Cardiac muscle cell (in vitro differentiated cells and primary cell): ENCODE measurements around the gene HYKK. TPM values are rescaled to one million over a fixed set of nuclear protein-coding genes. Genes with fewer than 3 reads are reported as not detected.

ENCODE experiments used
- DNase-seq, 2 donors: peaks; one replicate each; pipeline versions ENCODE4 v3.0.0 to v3.0.0-alpha.2; 2010 to 2017; ENCODE audit warnings: low read depth in 1 of 2, low spot score in 1 of 2
- H3K27ac ChIP-seq: fragments of 200-600 bp; sonication (generic); 2 replicates; pipeline ENCODE4 v1.5.1; 2016
- H3K27me3 ChIP-seq: fragments of 200-600 bp; sonication (generic); 2 replicates; pipeline ENCODE4 v1.6.0; 2016; ENCODE audit warnings: control low read depth
- H3K36me3 ChIP-seq: fragments of 200-600 bp; sonication (generic); 2 replicates; pipeline ENCODE4 v1.5.1; 2016; ENCODE audit warnings: control low read depth
- H3K4me1 ChIP-seq: fragments of 200-600 bp; sonication (generic); 2 replicates; pipeline ENCODE4 v1.8.1; 2017; ENCODE audit warnings: low read depth, mild to moderate bottlenecking, mixed run types
- H3K4me3 ChIP-seq: fragments of 200-600 bp; sonication (generic); 2 replicates; pipeline ENCODE4 v1.5.1; 2016; ENCODE audit warnings: mild to moderate bottlenecking
- H3K9me3 ChIP-seq: fragments of 200-600 bp; sonication (generic); 2 replicates; pipeline ENCODE4 v1.5.1; 2017; ENCODE audit warnings: low read depth, mild to moderate bottlenecking, control low read depth
- polyA plus RNA-seq: library from polyadenylated mRNA; unstranded; fragments of >200 nt; fragmentation: Nextera tagmentation; extraction: Ambion mirVana; gene quantifications from 2 replicates; pipeline ENCODE4 v1.2.1, GENCODE V29; 2016
- total RNA-seq: library from RNA; depleted of rRNA; stranded (reverse); fragments of >200 nt; gene quantifications from 2 replicates; pipeline ENCODE4 v1.2.3, GENCODE V29; 2016
- TF ChIP-seq, protein P1 (sequence below): IDR thresholded peaks from 2 replicates; pipeline ENCODE4 v1.5.1; 2012; ENCODE audit warnings: low read depth, mild to moderate bottlenecking, low read length

The HYKK gene
- total and polyA plus RNA-seq, 2 experiments from 2014 or later: 6.4 to 9.2 TPM

DNA sequence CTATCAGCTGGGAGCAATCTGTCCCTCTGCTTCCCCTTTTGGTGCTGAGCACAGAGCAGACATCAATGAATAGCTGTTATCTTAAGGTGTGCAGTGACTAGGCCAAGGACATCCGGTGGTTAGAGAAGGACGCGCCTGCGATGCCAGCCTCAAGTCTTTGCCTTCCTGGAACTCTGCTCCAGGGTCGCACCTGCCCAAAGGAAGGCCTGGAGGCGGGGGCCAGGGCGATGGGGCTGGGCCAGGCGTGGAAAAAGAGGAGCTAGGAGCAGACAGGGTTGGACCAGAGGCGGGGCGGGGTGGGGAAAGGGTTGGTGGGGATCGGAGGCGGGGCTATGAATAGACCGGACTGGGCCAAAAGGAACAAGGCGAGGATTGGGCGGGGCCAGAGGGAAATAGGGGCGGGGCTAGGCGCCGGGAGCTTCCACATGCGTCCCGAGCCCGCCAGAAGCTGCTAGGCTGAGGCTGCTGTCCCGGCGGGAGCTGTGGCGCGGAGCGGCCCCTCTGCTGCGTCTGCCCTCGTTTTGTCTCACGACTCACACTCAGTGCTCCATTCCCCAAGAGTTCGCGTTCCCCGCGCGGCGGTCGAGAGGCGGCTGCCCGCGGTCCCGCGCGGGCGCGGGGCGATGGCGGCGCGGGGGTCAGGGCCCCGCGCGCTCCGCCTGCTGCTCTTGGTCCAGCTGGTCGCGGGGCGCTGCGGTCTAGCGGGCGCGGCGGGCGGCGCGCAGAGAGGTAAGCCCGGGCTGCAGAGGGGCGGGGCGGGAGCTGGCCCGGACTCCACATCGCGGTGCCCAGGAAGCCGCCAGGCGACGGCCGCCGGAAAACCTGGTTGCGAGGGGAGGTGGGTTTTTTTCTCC lies 57.9 kb downstream of the HYKK start, which contains the start of gene CHRNA5:
CHRNA5 (plus strand) TSS at position 424 of the 854 bp plus-strand sequence; CDS start at position 624, 200 bp downstream.
- Histone ChIP-seq H3K4me1 (no peaks in the 10 kb centered on the region), H3K27me3 (no peaks in the 10 kb centered on the region), H3K4me3 (peak within 1 kb of the TSS; percentile 54), H3K36me3 (no peaks in the 10 kb centered on the region), H3K9me3 (no peaks in the 10 kb centered on the region), H3K27ac (no peak within 1 kb of the TSS)
- TF ChIP-seq, protein P1, sequence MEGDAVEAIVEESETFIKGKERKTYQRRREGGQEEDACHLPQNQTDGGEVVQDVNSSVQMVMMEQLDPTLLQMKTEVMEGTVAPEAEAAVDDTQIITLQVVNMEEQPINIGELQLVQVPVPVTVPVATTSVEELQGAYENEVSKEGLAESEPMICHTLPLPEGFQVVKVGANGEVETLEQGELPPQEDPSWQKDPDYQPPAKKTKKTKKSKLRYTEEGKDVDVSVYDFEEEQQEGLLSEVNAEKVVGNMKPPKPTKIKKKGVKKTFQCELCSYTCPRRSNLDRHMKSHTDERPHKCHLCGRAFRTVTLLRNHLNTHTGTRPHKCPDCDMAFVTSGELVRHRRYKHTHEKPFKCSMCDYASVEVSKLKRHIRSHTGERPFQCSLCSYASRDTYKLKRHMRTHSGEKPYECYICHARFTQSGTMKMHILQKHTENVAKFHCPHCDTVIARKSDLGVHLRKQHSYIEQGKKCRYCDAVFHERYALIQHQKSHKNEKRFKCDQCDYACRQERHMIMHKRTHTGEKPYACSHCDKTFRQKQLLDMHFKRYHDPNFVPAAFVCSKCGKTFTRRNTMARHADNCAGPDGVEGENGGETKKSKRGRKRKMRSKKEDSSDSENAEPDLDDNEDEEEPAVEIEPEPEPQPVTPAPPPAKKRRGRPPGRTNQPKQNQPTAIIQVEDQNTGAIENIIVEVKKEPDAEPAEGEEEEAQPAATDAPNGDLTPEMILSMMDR: no peak
- peak; percentile 90 to 94 for DNase-seq

DNA sequence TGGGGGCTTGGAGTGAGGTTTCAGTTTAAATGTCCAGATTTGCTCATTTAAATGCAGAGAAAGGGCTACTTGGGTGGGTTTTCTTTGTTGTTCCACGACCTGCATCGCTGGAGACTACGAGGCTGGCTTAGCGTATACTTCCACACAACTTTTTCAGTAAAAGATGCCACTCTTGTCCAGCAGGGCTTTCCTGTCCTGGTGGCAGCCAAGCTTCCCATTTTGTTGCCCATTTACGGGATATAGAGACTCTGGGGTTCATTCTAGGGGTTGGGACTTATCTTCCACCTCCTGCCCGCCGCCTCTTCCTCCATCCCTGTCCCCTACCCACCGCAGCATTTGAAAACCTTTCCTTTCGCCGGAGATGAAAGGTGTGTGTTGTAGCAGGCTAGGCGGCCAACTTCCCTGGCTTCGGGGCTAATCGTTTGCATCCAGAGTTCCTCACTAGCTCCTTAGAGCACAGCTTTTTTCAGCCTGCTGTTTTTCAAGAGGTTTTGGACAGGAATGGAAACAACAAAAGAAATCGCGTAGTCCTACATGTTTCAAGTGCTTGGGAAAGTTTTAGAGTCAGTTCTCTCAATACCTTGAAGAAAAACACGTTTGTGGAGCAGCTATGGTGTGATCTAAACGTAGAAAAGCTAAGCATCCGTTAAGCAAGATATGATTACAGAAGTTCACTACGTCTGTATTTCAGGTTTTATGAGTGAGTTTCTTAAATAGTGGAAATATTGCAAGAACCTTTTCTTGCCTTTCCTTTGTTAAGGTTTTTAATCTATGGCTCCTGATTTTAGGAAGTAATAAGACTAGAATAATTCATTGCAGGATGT lies 58.8 kb downstream of the HYKK start:
- H3K27ac ChIP-seq: no peak overlapping the region
- TF ChIP-seq, protein P1: peak; percentile 10
- no peaks in the 10 kb centered on the region for H3K9me3 ChIP-seq
- peak overlapping the region; percentile 54 for H3K4me3 ChIP-seq
- H3K4me1 ChIP-seq: peaks cover 1% of the 10 kb centered on the region
- no peaks in the 10 kb centered on the region for H3K27me3 ChIP-seq
- peak; percentile 14 to 29 for DNase-seq
- H3K36me3 ChIP-seq: no peaks in the 10 kb centered on the region

- H3K4me1 ChIP-seq: peaks cover 12% of the 10 kb centered on the region
- no peaks in the 10 kb centered on the region for H3K27me3 ChIP-seq
- H3K36me3 ChIP-seq: no peaks in the 10 kb centered on the region
- TF ChIP-seq, protein P1: no peak
- no peak overlapping the region for H3K27ac ChIP-seq
- DNase-seq: no peak
- no peaks in the 10 kb centered on the region for H3K9me3 ChIP-seq
- H3K4me3 ChIP-seq: no peak overlapping the region
These were observed 60.2 kb downstream of the HYKK start for GRCh38 chr15:78567531-78567930.

- DNase-seq: no peak
- H3K4me1 ChIP-seq: peaks cover 12% of the 10 kb centered on the region
- no peaks in the 10 kb centered on the region for H3K36me3 ChIP-seq
These were observed 63.3 kb downstream of the HYKK start for GRCh38 chr15:78570710-78571109.

GRCh38 chr15:78571382-78571781 lies 64.0 kb downstream of the HYKK start:
- no peak overlapping the region for H3K4me3 ChIP-seq
- peaks cover 12% of the 10 kb centered on the region for H3K4me1 ChIP-seq
- peak overlapping the region; percentile 78 for H3K27ac ChIP-seq
- no peaks in the 10 kb centered on the region for H3K36me3 ChIP-seq
- TF ChIP-seq, protein P1: no peak
- DNase-seq: no peak
- no peaks in the 10 kb centered on the region for H3K9me3 ChIP-seq
- no peaks in the 10 kb centered on the region for H3K27me3 ChIP-seq

More at GRCh38 chr15:78570710-78571109, 63.3 kb downstream of the HYKK start:
- Histone ChIP-seq H3K27me3 (no peaks in the 10 kb centered on the region), H3K27ac (no peak overlapping the region), H3K4me3 (no peak overlapping the region), H3K9me3 (no peaks in the 10 kb centered on the region)
- TF ChIP-seq, protein P1: no peak
